Neural progenitor cell (in vitro differentiated cells): Measurements from ENCODE around the gene IGFBP1. TPM values are rescaled to one million over a fixed set of nuclear protein-coding genes. Genes with fewer than 3 reads are reported as not detected.
"Not testable (repeated sequence)": the region's sequence is repeated elsewhere in the genome, so short reads cannot be mapped to it uniquely, and the experiment has no call there.

Experiments used
- DNase-seq: peaks from one replicate; pipeline ENCODE4 v3.0.0-alpha.2; 2016; ENCODE audit warnings: low spot score
- H2AFZ ChIP-seq: fragments of 200-600 bp; sonication (generic); replicated peaks from 2 replicates; pipeline ENCODE4 v1.6.1; 2016; ENCODE audit warnings: antibody characterized with exemption
- H3F3A ChIP-seq: fragments of 200-600 bp; sonication (generic); 2 replicates; pipeline ENCODE4 v1.6.1; 2016; ENCODE audit warnings: antibody characterized with exemption, low read depth
- H3K27ac ChIP-seq: fragments of 200-600 bp; sonication (generic); 2 replicates; pipeline ENCODE4 v1.5.1; 2016; ENCODE audit warnings: mild to moderate bottlenecking
- H3K27me3 ChIP-seq: fragments of 200-600 bp; sonication (generic); 2 replicates; pipeline ENCODE4 v1.6.1; 2016; ENCODE audit warnings: mild to moderate bottlenecking, moderate library complexity
- H3K36me3 ChIP-seq: fragments of 200-600 bp; sonication (generic); 2 replicates; pipeline ENCODE4 v1.5.1; 2016
- H3K4me1 ChIP-seq: fragments of 200-600 bp; sonication (generic); 2 replicates; pipeline ENCODE4 v1.6.1; 2016; ENCODE audit warnings: mixed run types
- H3K4me2 ChIP-seq: fragments of 200-600 bp; sonication (generic); 2 replicates; pipeline ENCODE4 v1.6.1; 2016
- H3K4me3 ChIP-seq: fragments of 200-600 bp; sonication (generic); 2 replicates; pipeline ENCODE4 v1.5.1; 2016
- H3K79me2 ChIP-seq: fragments of 200-600 bp; sonication (generic); 2 replicates; pipeline ENCODE4 v1.6.1; 2016; ENCODE audit warnings: low read depth
- H3K9ac ChIP-seq: fragments of 200-600 bp; sonication (generic); 2 replicates; pipeline ENCODE4 v1.6.1; 2016
- H3K9me3 ChIP-seq: fragments of 200-600 bp; sonication (generic); 2 replicates; pipeline ENCODE4 v1.5.1; 2016; ENCODE audit warnings: low read depth
- H4K20me1 ChIP-seq: fragments of 200-600 bp; sonication (generic); 2 replicates; pipeline ENCODE4 v1.6.1; 2016; ENCODE audit warnings: low read depth
- H3K27ac Mint-ChIP-seq: 3 replicates; pipeline ENCODE4 v1.8.0; 2021; ENCODE audit warnings: mixed read lengths
- H3K27me3 Mint-ChIP-seq: 2 replicates; pipeline ENCODE4 v1.8.0; 2022; ENCODE audit warnings: low read depth, mild to moderate bottlenecking, inconsistent platforms, moderate library complexity, mixed read lengths; ENCODE audit not compliant: insufficient read depth
- H3K36me3 Mint-ChIP-seq: 3 replicates; pipeline ENCODE4 v1.8.0; 2021; ENCODE audit warnings: mixed read lengths
- H3K4me1 Mint-ChIP-seq: 3 replicates; pipeline ENCODE4 v1.8.0; 2021; ENCODE audit warnings: mixed read lengths
- H3K4me3 Mint-ChIP-seq: 3 replicates; pipeline ENCODE4 v1.8.0; 2021; ENCODE audit warnings: mild to moderate bottlenecking, moderate library complexity, mixed read lengths
- H3K9me3 Mint-ChIP-seq: 3 replicates; pipeline ENCODE4 v1.8.0; 2020; ENCODE audit warnings: mixed read lengths
- CTCF ChIP-seq: fragments of 200-600 bp; sonication (generic); IDR thresholded peaks from 2 replicates; pipeline ENCODE4 v1.5.1; 2017; ENCODE audit warnings: antibody characterized with exemption, mild to moderate bottlenecking
- EZH2 ChIP-seq: fragments of 200-600 bp; sonication (generic); IDR thresholded peaks from 2 replicates; pipeline ENCODE4 v1.6.1; 2017; ENCODE audit warnings: antibody characterized with exemption, mild to moderate bottlenecking, moderate library complexity
- EZH2phosphoT487 ChIP-seq: fragments of 200-600 bp; sonication (generic); IDR thresholded peaks from 2 replicates; pipeline ENCODE4 v1.6.1; 2017; ENCODE audit warnings: antibody characterized with exemption
- total RNA-seq: library from RNA; depleted of rRNA; stranded (reverse); fragments of >200 nt; gene quantifications from 2 replicates; pipeline ENCODE4 v1.2.3, GENCODE V29; 2015; ENCODE audit warnings: low replicate concordance

The IGFBP1 gene
- total RNA-seq = 0.69 TPM in 1 of 2 replicates, not detected in the other

GRCh38 chr7:45888185-45888992 lies at the start of gene IGFBP1:
TSS of gene IGFBP1 (plus strand) at chr7:45888488. CDS start at chr7:45888653, 165 bp downstream.
- Histone ChIP-seq H3K27ac (no peak within 1 kb of the TSS), H3K4me1 (peaks cover 3% of the 10 kb centered on the region), H3K4me3 (peak within 1 kb of the TSS; percentile 50), H3K79me2 (no peaks in the 10 kb centered on the region), H3K27me3 (peaks cover 54% of the 10 kb centered on the region), H4K20me1 (no peaks in the 10 kb centered on the region), H3K9ac (no peak within 1 kb of the TSS), H3K36me3 (no peaks in the 10 kb centered on the region), H2AFZ (peak within 1 kb of the TSS; percentile 78), H3K9me3 (no peaks in the 10 kb centered on the region), H3K4me2 (peak within 1 kb of the TSS; percentile 87), H3F3A (no peaks in the 10 kb centered on the region)
- Mint-ChIP-seq H3K27ac (no peak within 1 kb of the TSS), H3K9me3 (no peaks in the 10 kb centered on the region), H3K4me3 (peak within 1 kb of the TSS; percentile 84), H3K36me3 (no peaks in the 10 kb centered on the region), H3K27me3 (peaks cover 30% of the 10 kb centered on the region), H3K4me1 (peaks cover 9% of the 10 kb centered on the region)
- DNase-seq = peak; percentile 52
- TF ChIP-seq EZH2phosphoT487 (peak; percentile 50), CTCF (no peak), EZH2 (peak; percentile 67)

GRCh38 chr7:45838852-45839251 lies 49.4 kb upstream of the IGFBP1 start:
- not testable (repeated sequence) for H3K9ac ChIP-seq, H3K27ac Mint-ChIP-seq, H3K4me1 ChIP-seq, H3K36me3 Mint-ChIP-seq, DNase-seq, H3K79me2 ChIP-seq, H2AFZ ChIP-seq, H4K20me1 ChIP-seq, H3K27me3 Mint-ChIP-seq, H3K9me3 ChIP-seq, H3K4me1 Mint-ChIP-seq, H3K4me2 ChIP-seq, H3K36me3 ChIP-seq, H3K9me3 Mint-ChIP-seq, H3K4me3 Mint-ChIP-seq, H3K4me3 ChIP-seq, H3K27me3 ChIP-seq, H3K27ac ChIP-seq, H3F3A ChIP-seq

GRCh38 chr7:45841926-45842717 lies 46.2 kb upstream of the IGFBP1 start:
- H3K27me3 Mint-ChIP-seq, H3K9me3 Mint-ChIP-seq, H3K4me1 Mint-ChIP-seq, H3K36me3 Mint-ChIP-seq, H3K4me2 ChIP-seq, H3K4me3 ChIP-seq, H3K36me3 ChIP-seq, H2AFZ ChIP-seq, H3K4me1 ChIP-seq, H3K27me3 ChIP-seq, H4K20me1 ChIP-seq, H3K79me2 ChIP-seq, H3K27ac ChIP-seq, H3K9ac ChIP-seq, H3K9me3 ChIP-seq, H3F3A ChIP-seq, DNase-seq: not testable (repeated sequence)
- peak overlapping the region; percentile 2 for H3K4me3 Mint-ChIP-seq
- H3K27ac Mint-ChIP-seq = peak overlapping the region; percentile 22

- H3K27me3 Mint-ChIP-seq, H3K27ac Mint-ChIP-seq: not testable (repeated sequence)
- H3K4me1 Mint-ChIP-seq = peaks cover 11% of the 10 kb centered on the region
Observed at GRCh38 chr7:45846536-45846935, 41.8 kb upstream of the IGFBP1 start.

GRCh38 chr7:45848734-45849133 lies 39.6 kb upstream of the IGFBP1 start:
- not testable (repeated sequence) for H3K4me2 ChIP-seq, H4K20me1 ChIP-seq, H3K4me3 Mint-ChIP-seq, H3K36me3 Mint-ChIP-seq, H3K36me3 ChIP-seq, H3K4me1 Mint-ChIP-seq, H3K27me3 Mint-ChIP-seq, H3K4me1 ChIP-seq, H3K4me3 ChIP-seq, H3F3A ChIP-seq, H3K9me3 ChIP-seq, H3K27me3 ChIP-seq, DNase-seq, H3K79me2 ChIP-seq, H3K27ac ChIP-seq, H2AFZ ChIP-seq, H3K9me3 Mint-ChIP-seq, H3K27ac Mint-ChIP-seq, H3K9ac ChIP-seq

More at GRCh38 chr7:45846536-45846935, 41.8 kb upstream of the IGFBP1 start:
- H3K9ac ChIP-seq, H3K4me2 ChIP-seq, H3K9me3 Mint-ChIP-seq, H3K36me3 ChIP-seq, H4K20me1 ChIP-seq, H3K27me3 ChIP-seq, H3F3A ChIP-seq, H2AFZ ChIP-seq, H3K36me3 Mint-ChIP-seq, H3K4me3 ChIP-seq, H3K9me3 ChIP-seq, H3K4me1 ChIP-seq, H3K79me2 ChIP-seq, H3K27ac ChIP-seq, DNase-seq, H3K4me3 Mint-ChIP-seq: not testable (repeated sequence)

- H3K4me1 Mint-ChIP-seq, H3F3A ChIP-seq, H3K9ac ChIP-seq, H3K36me3 ChIP-seq, H3K9me3 Mint-ChIP-seq, H3K27ac ChIP-seq, H3K4me3 Mint-ChIP-seq, H3K27me3 ChIP-seq, H3K4me3 ChIP-seq, H3K9me3 ChIP-seq, H4K20me1 ChIP-seq, H3K27ac Mint-ChIP-seq, H3K4me1 ChIP-seq, H3K27me3 Mint-ChIP-seq, DNase-seq, H3K4me2 ChIP-seq, H2AFZ ChIP-seq, H3K79me2 ChIP-seq, H3K36me3 Mint-ChIP-seq: not testable (repeated sequence)
Observed at GRCh38 chr7:45852984-45853383, 35.3 kb upstream of the IGFBP1 start.

- H3K9me3 Mint-ChIP-seq, H3K79me2 ChIP-seq: not testable (repeated sequence)
Observed at GRCh38 chr7:45853491-45853890, 34.8 kb upstream of the IGFBP1 start.

More at GRCh38 chr7:45853491-45853890, 34.8 kb upstream of the IGFBP1 start:
- not testable (repeated sequence) for H3K4me1 Mint-ChIP-seq, H2AFZ ChIP-seq, H3K27ac Mint-ChIP-seq, H3K27me3 ChIP-seq, H3K27ac ChIP-seq, H3F3A ChIP-seq, H3K9me3 ChIP-seq, H3K9ac ChIP-seq, H3K36me3 Mint-ChIP-seq, H3K4me1 ChIP-seq, H3K36me3 ChIP-seq, H4K20me1 ChIP-seq, H3K4me3 Mint-ChIP-seq, DNase-seq, H3K4me2 ChIP-seq, H3K4me3 ChIP-seq, H3K27me3 Mint-ChIP-seq
